Measurements from ENCODE around the gene HDAC6.

DNA sequence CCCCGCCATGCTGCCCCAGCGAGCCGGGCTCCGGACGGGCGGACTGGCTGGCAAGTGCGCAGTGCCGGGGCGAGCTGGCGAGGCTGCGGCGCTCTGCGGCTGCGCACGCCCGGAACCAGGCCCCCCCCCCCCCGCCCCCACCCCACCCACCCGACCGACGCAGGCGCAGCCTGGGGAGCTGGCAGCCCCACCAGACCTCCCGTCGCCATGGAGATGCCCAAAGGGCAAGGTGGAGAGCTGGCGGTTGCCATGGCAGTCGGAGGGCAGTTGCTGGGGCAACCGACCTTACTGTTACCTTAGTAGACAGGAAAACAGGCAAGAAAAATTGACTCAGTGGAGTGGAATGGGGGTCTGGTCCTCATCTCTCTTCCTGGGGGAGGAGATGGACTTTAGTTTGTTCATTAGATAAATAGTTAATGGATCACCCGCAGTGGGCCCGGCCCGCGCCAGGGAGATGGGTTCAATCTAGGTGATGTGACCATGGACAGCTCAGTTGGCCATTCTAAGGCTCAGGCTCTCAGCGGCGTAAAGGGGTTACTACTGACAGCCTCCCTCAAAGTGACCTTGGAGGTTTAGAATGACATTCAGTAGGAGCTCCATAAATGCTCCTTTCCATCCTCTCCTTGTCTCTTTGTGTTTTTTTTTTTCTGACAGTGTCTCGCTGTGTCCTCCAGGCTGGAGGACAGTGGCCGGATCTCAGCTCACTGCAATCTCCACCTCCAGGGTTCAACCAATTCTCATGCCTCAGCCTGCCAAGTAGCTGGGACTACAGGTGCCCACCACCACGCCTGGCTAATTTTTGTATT lies 33.9 kb downstream of the HDAC6 start, which contains the start of gene PCSK1N:
- TF ChIP-seq CTCF (IDR thresholded peaks at IDR 0.05) (no peak), POLR2AphosphoS5 (IDR thresholded peaks at IDR 0.05) (no peak)
